Activated T-helper 1 cell treated with anti-CD3 and anti-CD28 coated beads, Interleukin-2, amount 50 U/mL, for 16 hours (primary cell): ENCODE data around the gene STAB1.

Experiments
- DNase-seq, 2 donors: peaks; one replicate each; pipeline ENCODE4 v3.0.0-alpha.2; 2020; ENCODE audit warnings: low read depth in 1 of 2, low spot score in 1 of 2

Gene STAB1

DNA sequence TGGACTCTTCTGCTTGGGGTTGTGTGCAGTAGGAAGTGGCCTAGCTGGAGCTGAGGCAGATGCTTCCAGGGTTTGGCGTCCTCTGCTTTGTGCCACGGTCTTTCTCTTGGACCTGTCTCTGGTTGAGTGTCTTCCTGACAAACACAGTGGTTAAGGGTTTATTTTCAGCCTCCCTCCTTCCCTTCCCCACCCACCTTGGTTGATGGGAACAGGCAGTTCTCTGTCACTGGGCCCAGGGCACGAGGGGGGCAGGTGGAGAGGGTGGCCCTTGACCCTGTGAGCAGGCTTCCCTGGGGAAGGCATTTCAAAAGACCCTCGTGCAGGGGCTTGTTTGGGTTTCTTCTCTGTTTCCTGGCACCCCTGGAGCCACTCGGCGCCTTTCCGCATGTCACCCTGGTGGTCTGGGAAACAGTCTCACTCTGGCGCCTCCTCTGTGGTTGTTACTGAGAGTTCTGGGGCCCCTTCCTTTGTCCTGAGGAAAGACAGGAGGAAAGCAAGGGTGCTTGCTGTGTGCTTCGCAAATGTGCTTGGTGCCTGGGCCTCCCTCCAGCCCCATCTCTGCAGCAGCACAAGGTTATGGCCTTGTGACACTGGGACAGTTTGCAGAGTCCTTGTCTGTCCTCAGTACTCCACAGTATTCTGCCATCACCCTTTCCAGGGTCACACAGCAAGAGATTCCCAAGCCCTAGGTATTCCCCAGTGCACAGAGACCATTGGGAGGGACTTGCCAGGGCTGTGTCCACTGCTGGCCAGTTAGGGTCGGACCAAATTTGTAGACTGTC lies 10.3 kb upstream of the STAB1 start:
- no peak for DNase-seq

DNA sequence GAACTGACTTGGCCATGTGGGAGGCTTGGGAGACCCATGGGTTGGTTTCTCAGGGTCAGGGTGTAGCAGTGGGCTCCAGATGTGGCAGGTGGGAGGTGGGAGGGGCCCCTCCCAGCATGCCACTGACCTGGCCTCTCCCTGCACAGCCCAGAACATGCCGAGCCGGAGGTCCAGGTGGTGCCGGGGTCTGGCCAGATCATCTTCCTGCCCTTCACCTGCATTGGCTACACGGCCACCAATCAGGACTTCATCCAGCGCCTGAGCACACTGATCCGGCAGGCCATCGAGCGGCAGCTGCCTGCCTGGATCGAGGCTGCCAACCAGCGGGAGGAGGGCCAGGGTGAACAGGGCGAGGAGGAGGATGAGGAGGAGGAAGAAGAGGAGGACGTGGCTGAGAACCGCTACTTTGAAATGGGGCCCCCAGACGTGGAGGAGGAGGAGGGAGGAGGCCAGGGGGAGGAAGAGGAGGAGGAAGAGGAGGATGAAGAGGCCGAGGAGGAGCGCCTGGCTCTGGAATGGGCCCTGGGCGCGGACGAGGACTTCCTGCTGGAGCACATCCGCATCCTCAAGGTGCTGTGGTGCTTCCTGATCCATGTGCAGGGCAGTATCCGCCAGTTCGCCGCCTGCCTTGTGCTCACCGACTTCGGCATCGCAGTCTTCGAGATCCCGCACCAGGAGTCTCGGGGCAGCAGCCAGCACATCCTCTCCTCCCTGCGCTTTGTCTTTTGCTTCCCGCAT lies 7.9 kb upstream of the STAB1 start:
- DNase-seq, result no peak

DNA sequence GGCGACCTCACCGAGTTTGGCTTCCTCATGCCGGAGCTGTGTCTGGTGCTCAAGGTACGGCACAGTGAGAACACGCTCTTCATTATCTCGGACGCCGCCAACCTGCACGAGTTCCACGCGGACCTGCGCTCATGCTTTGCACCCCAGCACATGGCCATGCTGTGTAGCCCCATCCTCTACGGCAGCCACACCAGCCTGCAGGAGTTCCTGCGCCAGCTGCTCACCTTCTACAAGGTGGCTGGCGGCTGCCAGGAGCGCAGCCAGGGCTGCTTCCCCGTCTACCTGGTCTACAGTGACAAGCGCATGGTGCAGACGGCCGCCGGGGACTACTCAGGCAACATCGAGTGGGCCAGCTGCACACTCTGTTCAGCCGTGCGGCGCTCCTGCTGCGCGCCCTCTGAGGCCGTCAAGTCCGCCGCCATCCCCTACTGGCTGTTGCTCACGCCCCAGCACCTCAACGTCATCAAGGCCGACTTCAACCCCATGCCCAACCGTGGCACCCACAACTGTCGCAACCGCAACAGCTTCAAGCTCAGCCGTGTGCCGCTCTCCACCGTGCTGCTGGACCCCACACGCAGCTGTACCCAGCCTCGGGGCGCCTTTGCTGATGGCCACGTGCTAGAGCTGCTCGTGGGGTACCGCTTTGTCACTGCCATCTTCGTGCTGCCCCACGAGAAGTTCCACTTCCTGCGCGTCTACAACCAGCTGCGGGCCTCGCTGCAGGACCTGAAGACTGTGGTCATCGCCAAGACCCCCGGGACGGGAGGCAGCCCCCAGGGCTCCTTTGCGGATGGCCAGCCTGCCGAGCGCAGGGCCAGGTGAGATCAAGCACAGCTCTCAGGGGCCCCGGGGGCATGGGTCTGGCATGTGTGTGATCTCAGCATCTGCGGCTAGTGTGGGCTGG lies 7.1 kb upstream of the STAB1 start:
- DNase-seq, result no peak

DNA sequence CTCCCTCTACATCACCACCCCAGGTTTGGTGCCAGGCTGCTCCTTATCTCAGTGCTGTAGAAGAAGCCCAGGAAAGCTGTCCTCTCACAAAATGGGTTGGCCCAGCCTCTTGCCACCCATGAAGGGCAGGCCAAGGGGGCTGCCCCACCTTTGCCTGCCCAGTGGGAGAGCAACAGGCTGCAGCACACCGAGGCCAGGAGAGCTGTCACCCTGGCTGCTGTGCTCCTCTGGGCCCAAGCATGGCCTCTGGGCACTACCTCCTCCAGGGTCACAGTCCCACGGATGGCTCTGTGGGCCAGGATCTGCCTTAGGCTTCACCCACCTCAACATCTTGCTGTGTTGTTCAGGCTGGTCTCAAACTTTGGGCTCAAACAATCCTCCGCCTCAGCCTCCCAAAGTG lies 6.4 kb upstream of the STAB1 start:
- no peak for DNase-seq

DNA sequence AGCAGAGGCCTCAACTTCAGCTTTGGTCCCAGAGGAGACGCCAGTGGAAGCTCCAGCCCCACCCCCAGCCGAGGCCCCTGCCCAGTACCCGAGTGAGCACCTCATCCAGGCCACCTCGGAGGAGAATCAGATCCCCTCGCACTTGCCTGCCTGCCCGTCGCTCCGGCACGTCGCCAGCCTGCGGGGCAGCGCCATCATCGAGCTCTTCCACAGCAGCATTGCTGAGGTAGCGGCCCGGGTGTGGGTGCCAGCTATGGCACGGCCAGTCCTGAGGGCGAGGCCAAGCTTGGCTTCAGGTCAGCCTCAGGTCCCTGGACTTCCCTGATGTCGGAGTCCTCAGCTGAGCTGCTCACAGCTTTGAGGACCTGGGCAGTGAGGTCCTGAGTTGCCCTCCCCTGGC lies 5.7 kb upstream of the STAB1 start:
- DNase-seq, result no peak

DNA sequence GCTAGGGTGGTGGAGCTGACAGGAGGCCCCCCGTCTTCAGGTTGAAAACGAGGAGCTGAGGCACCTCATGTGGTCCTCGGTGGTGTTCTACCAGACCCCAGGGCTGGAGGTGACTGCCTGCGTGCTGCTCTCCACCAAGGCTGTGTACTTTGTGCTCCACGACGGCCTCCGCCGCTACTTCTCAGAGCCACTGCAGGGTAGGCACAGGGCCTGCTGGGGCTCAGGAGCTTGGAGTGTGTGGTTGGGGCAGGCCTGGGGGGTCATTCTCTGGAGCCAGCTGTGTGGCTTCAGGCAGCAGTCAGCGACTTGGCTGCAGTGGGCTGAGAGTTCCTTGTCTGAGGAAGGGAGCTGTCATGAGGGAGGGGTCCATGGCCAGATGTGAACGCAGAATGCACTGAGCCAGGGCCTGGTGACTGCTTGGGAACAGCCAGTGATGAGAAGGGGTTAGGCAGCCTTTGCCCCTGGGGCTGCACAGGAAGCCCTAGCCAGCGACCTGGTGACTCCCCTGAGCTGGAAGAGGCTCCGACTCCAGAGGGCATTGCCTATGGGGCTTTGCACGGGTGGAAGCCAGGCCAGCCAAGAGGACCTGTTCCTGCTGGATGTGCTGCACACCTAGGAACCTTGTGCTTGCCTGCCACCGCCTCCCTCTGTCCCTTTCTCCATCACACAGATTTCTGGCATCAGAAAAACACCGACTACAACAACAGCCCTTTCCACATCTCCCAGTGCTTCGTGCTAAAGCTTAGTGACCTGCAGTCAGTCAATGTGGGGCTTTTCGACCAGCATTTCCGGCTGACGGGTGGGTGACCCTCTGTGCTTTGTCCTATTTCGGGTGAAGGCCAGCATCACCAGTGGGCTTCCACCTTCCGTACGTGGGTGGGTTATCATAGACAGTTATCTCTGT lies 4.9 kb upstream of the STAB1 start:
- no peak for DNase-seq

DNA sequence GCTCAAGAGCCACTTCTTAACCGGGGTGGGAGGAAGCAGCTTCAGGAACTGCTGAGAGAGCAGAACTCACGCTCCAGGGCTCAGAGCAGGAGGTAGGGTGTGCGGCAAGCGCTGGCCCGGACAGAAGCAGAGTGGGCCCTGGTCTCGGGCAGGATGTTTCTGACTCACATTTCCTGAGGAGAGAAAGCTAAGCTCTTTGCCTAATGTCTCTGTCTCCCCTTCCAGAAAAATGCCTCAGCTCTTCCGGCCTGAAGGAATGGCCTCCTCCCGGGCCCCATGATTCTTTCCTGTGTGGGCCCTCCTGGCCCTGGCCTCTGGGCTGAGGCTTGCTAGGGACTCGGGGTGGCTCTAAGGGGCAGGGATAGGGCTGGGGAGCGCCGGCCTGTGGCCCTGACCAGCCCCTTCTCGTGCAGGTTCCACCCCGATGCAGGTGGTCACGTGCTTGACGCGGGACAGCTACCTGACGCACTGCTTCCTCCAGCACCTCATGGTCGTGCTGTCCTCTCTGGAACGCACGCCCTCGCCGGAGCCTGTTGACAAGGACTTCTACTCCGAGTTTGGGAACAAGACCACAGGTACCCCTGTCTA lies 4.1 kb upstream of the STAB1 start:
- DNase-seq, result no peak

DNA sequence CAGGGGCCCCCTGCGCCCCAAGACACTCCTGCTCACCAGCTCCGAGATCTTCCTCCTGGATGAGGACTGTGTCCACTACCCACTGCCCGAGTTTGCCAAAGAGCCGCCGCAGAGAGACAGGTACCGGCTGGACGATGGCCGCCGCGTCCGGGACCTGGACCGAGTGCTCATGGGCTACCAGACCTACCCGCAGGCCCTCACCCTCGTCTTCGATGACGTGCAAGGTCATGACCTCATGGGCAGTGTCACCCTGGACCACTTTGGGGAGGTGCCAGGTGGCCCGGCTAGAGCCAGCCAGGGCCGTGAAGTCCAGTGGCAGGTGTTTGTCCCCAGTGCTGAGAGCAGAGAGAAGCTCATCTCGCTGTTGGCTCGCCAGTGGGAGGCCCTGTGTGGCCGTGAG lies 3.1 kb upstream of the STAB1 start:
- DNase-seq, result no peak

DNA sequence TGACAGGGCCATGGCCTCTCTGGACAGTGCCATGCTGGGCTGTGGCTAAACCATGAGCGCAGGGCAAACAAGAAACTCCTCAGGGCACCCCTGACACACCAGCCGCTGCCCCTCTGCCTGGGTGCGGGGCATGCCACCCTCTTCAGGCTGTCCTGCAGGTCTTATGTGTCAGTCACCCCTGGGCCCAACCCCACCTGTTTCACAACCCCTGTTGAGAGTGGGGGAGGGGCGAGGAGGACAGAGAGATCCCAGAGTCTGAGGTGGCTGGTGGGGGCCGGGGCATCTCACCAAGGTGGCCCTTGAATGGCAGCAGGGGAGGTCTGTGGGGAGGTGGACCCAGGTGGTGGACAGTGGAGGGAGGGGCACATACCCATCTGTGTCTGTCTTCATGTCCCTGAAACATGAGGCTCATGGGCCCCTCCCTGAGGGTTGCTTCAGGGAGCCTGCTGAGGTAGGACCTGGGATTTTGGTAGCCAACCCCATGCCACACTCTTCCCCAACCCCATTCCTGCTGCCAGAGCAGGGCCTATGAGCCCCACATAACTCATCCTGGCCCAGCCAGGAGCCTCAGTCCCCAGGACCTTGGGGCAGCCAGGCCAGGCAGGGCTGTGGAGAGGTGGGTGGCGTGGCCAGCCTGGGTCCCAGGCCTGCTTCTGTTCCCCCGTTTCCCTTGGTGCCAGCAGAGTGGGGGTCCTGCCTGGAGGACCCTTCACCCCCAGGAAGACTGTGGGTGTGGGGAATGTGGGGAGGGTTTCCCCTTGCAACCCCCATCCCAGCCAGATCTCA lies 1.7 kb upstream of the STAB1 start:
- DNase-seq, result no peak

DNA sequence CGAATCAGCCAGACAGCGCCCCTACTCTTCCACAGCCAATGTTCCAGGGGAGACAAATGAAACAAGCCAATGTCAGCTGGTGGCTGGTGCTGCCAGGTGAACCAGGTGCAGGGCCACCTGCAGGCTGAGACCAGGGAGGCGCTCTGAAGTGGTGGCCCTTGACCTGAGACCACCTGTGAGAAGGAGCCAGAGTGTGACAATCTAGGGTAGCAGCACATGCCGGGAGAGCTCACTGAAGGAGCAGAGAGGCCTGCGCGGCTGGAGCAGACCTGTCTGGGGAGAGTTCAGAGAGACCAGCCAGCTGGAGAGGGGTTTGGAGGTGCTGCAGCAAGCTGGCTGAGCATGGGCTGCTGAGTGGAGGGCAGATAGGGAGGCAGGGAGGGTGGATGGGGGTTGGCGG lies 693 bp upstream of the STAB1 start:
- DNase-seq, result no peak

DNA sequence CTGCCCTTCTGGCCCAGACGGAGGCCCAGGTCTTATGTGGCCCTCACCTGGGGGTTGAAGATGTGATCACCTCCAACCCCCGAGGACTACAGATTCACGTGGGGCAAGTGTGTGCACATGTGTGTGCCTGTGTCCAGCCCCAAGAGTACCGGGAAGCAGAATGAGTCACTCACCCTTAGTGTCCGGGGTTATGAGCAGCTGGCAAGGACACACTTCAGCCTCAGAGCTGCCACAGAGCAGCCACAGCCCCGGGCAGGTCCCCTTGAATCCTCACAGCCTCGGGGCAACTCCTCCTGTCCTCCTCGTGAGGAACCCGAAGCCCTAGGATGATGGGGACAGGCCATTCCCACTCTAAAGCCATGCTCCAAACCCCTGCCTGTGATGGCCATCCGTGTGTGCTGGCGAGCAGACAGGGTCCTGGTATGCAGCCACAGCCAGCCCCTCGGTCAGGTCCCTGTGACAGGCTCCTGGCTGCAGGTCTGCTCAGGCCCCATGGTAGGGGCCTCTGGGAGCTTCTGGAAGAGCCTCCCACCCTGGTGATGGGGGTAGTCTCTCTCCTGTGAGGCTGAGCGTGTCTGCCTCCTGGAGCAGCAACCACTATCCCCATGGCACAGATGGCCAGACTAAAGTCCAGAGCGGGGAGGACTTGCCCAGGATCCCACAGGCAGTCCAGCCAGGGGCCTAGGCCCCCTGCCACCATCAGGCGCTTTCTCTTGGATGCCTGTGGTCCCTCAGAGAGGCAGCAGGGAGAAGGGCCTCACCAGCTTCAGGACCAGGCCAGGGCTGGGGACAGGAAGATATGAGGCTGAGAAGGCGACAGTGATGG lies 852 bp downstream of the STAB1 start:
- DNase-seq, result no peak

DNA sequence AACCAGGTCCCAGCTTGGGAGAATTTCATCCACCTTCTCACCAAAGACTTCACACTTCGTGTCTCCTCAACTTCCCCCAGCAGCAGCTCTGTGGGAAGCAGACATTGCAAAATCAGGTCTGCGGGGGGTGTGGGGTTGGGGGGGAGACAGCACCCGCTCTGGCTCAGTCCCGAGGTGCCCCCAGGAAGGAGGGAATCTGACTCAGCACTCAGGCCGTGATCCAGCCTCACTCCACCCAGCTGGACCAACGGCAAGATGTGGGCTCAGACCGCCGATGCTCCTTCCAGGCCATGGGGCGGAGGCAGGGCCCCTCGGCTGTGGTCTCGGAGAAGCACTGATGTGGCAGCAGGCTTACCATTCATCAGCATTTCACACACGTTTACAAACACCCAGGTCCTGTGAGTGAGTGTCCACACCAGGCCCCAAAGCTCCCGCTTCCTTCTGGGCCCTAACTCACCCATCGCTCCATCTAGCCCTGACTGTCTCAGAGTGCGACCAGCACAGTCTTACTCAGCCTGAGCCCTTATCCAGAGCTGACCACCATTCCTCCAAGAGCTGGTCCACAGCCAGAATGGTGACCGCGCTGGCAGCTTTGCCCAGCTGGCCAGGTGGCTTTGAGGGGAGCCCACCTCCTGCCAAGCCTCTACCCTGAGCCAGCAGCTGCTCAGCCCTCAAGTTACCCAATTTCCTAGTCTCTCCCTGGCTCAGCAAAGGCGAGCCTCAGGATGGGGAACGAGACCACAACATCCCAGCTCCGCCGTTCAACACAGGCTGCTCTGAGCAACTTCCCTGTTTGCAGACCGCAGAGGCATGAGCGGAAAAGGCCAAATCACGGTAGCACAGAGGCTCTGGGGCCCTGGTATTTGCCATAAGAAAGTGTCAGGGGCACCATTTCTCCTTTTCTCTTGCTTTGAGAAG lies 3.3 kb downstream of the STAB1 start:
- DNase-seq, result no peak

DNA sequence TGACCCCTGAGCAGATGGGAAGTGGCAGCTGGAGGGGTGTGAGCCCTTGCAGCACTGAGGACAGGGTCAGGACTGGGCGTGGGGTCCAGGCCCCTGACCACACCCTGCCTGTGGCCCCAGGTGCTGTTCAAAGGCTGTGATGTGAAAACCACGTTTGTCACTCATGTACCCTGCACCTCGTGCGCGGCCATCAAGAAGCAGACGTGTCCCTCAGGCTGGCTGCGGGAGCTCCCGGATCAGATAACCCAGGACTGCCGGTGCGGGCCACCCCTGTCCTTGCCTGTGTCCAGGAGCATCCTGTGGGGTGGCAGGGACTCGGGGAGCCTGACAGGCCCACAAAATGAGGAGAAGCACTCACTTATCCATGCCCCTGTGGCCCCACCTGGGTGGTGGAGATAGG lies 5.9 kb downstream of the STAB1 start:
- no peak for DNase-seq

DNA sequence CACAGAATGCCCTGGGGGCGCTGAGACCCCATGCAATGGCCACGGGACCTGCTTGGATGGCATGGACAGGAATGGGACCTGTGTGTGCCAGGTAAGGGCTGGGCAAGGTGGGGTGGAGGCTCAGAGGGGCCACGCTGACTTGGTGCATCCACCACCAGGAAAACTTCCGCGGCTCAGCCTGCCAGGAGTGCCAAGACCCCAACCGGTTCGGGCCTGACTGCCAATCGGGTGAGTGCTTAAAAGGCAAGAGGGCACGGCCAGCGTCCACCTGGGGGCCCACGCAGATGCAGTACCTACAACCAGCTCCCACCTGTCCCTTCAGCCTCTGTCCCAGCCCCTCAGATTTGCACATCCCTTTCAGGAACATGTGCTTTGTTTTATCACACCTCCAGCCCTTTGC lies 6.9 kb downstream of the STAB1 start:
- no peak for DNase-seq

DNA sequence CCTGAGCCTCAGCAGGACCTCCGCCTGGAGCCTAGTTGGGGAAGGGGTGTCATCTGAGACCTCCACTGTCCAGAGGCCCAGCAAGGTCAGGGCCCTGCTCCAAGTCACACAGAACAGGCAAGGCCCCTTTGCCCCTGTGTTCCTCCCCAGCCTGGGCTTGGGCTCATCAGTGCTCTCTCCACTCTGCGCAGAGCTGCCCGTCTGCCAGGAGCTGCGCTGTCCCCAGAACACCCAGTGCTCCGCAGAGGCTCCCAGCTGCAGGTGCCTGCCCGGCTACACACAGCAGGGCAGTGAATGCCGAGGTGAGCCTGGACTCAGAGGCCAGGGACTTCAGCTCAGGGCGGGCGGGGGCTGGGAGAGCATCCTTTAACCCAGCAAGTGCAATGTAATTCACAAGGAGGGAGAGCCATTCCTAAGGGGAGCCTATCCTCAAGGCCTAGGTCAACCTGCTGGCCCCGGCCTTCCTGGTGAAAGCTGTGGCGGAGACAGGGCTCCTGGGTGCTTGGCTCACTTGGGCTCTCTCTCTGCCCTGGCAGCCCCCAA lies 7.7 kb downstream of the STAB1 start:
- no peak for DNase-seq

DNA sequence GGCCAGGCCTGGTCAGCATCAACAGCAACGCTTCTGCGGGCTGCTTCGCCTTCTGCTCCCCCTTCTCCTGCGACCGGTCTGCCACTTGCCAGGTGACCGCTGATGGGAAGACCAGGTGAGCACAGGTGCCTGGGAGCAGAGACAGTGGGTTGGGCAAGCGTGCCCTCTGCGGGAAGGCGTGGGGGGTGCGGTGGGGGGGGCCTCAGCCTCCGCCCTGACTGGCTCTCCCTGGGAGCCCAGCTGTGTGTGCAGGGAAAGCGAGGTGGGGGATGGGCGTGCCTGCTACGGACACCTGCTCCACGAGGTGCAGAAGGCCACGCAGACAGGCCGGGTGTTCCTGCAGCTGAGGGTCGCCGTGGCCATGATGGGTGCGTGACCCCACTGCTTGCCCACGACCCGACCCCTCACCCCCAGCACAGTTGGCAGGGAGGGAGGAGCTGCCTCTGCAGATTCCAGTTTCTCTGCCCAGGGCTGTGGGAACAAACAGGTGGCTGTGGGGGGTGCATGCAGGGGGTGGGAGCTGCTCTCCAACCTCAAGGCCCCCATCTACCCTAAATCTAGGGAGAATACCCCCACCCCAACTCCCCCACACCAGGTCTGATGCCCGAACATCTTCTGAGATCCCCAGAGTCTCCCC lies 8.8 kb downstream of the STAB1 start:
- no peak for DNase-seq

DNA sequence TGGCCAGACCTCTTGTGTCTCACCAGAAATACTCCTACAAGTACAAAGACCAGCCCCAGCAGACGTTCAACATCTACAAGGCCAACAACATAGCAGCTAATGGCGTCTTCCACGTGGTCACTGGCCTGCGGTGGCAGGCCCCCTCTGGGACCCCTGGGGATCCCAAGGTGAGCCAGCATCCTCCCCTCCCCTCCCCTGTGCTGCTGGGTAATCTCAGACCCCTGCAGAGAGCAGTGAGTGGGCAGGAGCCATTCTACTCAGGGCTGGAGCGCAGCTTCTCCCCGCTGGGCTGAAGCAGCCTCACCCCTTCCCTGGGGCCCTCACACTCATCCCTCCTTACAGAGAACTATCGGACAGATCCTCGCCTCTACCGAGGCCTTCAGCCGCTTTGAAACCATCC lies 9.8 kb downstream of the STAB1 start:
- no peak for DNase-seq
